GM23338 (cell line): ENCODE results near the gene TRMT61A. TPM values are rescaled to one million over a fixed set of nuclear protein-coding genes. Genes with fewer than 3 reads are reported as not detected.

Experiments used
- ATAC-seq: fragments of 200-7000 bp; cut with Tn5 transposase; 3 replicates; pipeline ENCODE4 v1.9.1; 2020
- DNase-seq: peaks from one replicate; pipeline ENCODE4 v3.0.0-alpha.2; 2015; ENCODE audit warnings: low spot score
- H2AFZ ChIP-seq: fragments of 200-600 bp; sonication (generic); 2 replicates; pipeline ENCODE4 v1.8.0; 2016; ENCODE audit warnings: antibody characterized with exemption, mild to moderate bottlenecking, moderate library complexity
- H3F3A ChIP-seq: fragments of 200-600 bp; sonication (generic); replicated peaks from 2 replicates; pipeline ENCODE4 v1.8.0; 2017; ENCODE audit warnings: antibody characterized with exemption, mixed run types, low read depth
- H3K27ac ChIP-seq: fragments of 200-600 bp; sonication (generic); 2 replicates; pipeline ENCODE4 v1.6.1; 2016; ENCODE audit warnings: low read depth
- H3K27me3 ChIP-seq: fragments of 200-600 bp; sonication (generic); 2 replicates; pipeline ENCODE4 v1.8.0; 2016; ENCODE audit warnings: mild to moderate bottlenecking, mixed run types, moderate library complexity; ENCODE audit not compliant: insufficient read depth
- H3K36me3 ChIP-seq: fragments of 200-600 bp; sonication (generic); 2 replicates; pipeline ENCODE4 v1.8.0; 2016; ENCODE audit warnings: mild to moderate bottlenecking; ENCODE audit not compliant: insufficient read depth
- H3K4me1 ChIP-seq: fragments of 200-600 bp; sonication (generic); 2 replicates; pipeline ENCODE4 v1.8.0; 2016; ENCODE audit warnings: mild to moderate bottlenecking, moderate library complexity; ENCODE audit not compliant: insufficient read depth
- H3K4me2 ChIP-seq: fragments of 200-600 bp; sonication (generic); 2 replicates; pipeline ENCODE4 v1.7.1; 2017; ENCODE audit warnings: mixed run types
- H3K4me3 ChIP-seq: fragments of 200-600 bp; sonication (generic); 2 replicates; pipeline ENCODE4 v1.6.1; 2016; ENCODE audit warnings: mixed run types
- H3K79me2 ChIP-seq: fragments of 200-600 bp; sonication (generic); replicated peaks from 2 replicates; pipeline ENCODE4 v1.8.0; 2017; ENCODE audit warnings: mild to moderate bottlenecking; ENCODE audit not compliant: insufficient read depth
- H3K9me2 ChIP-seq: fragments of 200-600 bp; sonication (generic); 2 replicates; pipeline ENCODE4 v1.8.0; 2017; ENCODE audit not compliant: insufficient read depth
- H4K20me1 ChIP-seq: fragments of 200-600 bp; sonication (generic); replicated peaks from 2 replicates; pipeline ENCODE4 v1.8.0; 2017; ENCODE audit warnings: mild to moderate bottlenecking; ENCODE audit not compliant: insufficient read depth
- H3K27ac Mint-ChIP-seq: 2 replicates; pipeline ENCODE4 v1.8.0; 2020; ENCODE audit warnings: inconsistent platforms, mild to moderate bottlenecking, moderate library complexity, mixed read lengths
- H3K27me3 Mint-ChIP-seq: 3 replicates; pipeline ENCODE4 v1.8.0; 2022; ENCODE audit warnings: low read depth, mild to moderate bottlenecking, moderate library complexity, mixed read lengths, inconsistent platforms; ENCODE audit not compliant: insufficient read depth, poor library complexity
- H3K36me3 Mint-ChIP-seq: 3 replicates; pipeline ENCODE4 v1.8.0; 2021; ENCODE audit warnings: low read depth, mild to moderate bottlenecking, inconsistent platforms, moderate library complexity, mixed read lengths
- H3K4me1 Mint-ChIP-seq: 3 replicates; pipeline ENCODE4 v1.8.0; 2020; ENCODE audit warnings: mild to moderate bottlenecking, inconsistent platforms, mixed read lengths
- H3K4me3 Mint-ChIP-seq: 3 replicates; pipeline ENCODE4 v1.8.0; 2021; ENCODE audit warnings: moderate library complexity, mild to moderate bottlenecking, inconsistent platforms, mixed read lengths
- H3K9me3 Mint-ChIP-seq: 3 replicates; pipeline ENCODE4 v1.8.0; 2020; ENCODE audit warnings: moderate library complexity, mild to moderate bottlenecking, inconsistent platforms, mixed read lengths
- CTCF ChIP-seq, 2 experiments: fragments of 200-600 bp in 1 of 2; sonication (generic) in 1 of 2; conservative IDR thresholded peaks; 2 replicates each; pipeline versions ENCODE4 v1.5.1 to v1.6.1; 2016 to 2017; ENCODE audit warnings: antibody characterized with exemption in 2 of 2, low read depth in 2 of 2, mild to moderate bottlenecking in 2 of 2, moderate library complexity in 1 of 2
- ETS1 ChIP-seq: IDR thresholded peaks from 2 replicates; pipeline ENCODE4 v1.6.1; 2016; ENCODE audit warnings: antibody characterized with exemption
- EZH2 ChIP-seq: fragments of 200-600 bp; sonication (generic); IDR thresholded peaks from one replicate; pipeline ENCODE4 v1.8.0; 2017; ENCODE audit warnings: antibody characterized with exemption, mild to moderate bottlenecking, low read depth; ENCODE audit not compliant: unreplicated experiment
- EZH2phosphoT487 ChIP-seq: fragments of 200-600 bp; sonication (generic); IDR thresholded peaks from one replicate; pipeline ENCODE4 v1.8.1; 2018; ENCODE audit warnings: antibody characterized with exemption; ENCODE audit not compliant: unreplicated experiment
- JUNB ChIP-seq: IDR thresholded peaks from one replicate; pipeline ENCODE4 v1.6.1; 2016; ENCODE audit warnings: antibody characterized with exemption; ENCODE audit not compliant: unreplicated experiment
- NANOG ChIP-seq: IDR thresholded peaks from 2 replicates; pipeline ENCODE4 v1.6.1; 2016; ENCODE audit warnings: antibody characterized with exemption, borderline replicate concordance
- POLR2AphosphoS5 ChIP-seq: IDR thresholded peaks from 2 replicates; pipeline ENCODE4 v1.6.1; 2016; ENCODE audit warnings: antibody characterized with exemption, low read depth
- STAT1 ChIP-seq: IDR thresholded peaks from one replicate; pipeline ENCODE4 v1.6.1; 2016; ENCODE audit warnings: antibody characterized with exemption; ENCODE audit not compliant: unreplicated experiment
- ZNF114 ChIP-seq: fragments of 250-450 bp; sonication (Bioruptor Pico); IDR thresholded peaks from 2 replicates; pipeline ENCODE4 v1.5.0; 2020; ENCODE audit warnings: mild to moderate bottlenecking, moderate library complexity
- ZNF331 ChIP-seq: fragments of 250-450 bp; sonication (Bioruptor Pico); IDR thresholded peaks from 2 replicates; pipeline ENCODE4 v1.5.0; 2020; ENCODE audit warnings: low read depth, mild to moderate bottlenecking, moderate library complexity
- polyA plus RNA-seq: library from polyadenylated mRNA; unstranded; fragments of >200 nt; fragmentation: Nextera tagmentation; extraction: Ambion mirVana; gene quantifications from 2 replicates; pipeline ENCODE4 v1.2.1, GENCODE V29; 2016
- total RNA-seq: library from RNA; depleted of rRNA; stranded (reverse); fragments of >200 nt; shearing (Covaris generic); gene quantifications from 2 replicates; pipeline ENCODE4 v1.2.3, GENCODE V29; 2014
- TF ChIP-seq, protein P1 (sequence below): fragments of 250-450 bp; sonication (Bioruptor Pico); IDR thresholded peaks from 2 replicates; pipeline ENCODE4 v1.5.0; 2020; ENCODE audit warnings: mild to moderate bottlenecking, moderate library complexity

TRMT61A gene
- total and polyA plus RNA-seq, 2 experiments from 2014 or later, result 13.4 to 28.2 TPM

GRCh38 chr14:103514596-103515421, 14.2 kb upstream of the TRMT61A start (continued):
- TF ChIP-seq POLR2AphosphoS5 (no peak), ZNF114 (no peak), ZNF331 (CRISPR knock-in tag) (no peak), CTCF (conservative IDR thresholded peaks at IDR 0.05; ENCODE audit: low read depth in 2 of 2) (no peak)

DNA sequence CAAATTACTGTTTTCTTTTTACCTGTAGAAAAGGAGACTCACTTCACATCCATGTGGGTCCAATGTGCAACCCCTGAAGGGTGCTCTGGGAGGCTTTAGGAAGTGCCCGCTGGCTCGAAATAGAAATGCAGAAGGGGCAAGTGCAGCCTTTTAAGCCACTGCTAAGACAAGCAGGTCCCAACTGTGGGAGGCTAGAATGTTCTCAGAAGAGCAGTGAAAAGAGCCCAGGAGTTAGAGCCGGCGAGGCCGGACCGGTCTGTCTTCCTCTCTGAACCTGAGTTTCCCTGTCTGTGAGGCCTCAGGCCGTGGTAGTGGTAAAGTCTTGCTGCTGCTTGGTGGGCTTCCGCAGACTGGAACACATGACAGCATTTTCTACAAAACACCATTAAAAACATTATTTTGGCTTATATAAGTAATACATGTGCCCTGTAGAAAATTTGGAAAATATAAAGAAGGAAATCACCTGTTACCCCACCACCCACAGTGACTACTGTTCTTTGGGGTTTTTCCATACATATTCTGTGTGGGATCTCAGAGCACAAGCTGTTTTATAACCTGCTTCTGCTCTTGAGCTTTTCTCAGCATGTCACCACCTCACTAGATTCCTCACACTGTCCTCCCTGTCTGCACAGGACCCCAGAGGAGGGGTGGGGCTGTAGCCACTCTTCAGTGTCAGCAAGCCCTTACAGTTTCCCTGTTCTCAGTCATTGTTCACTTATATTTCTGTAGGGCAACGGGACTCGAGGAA, 12.4 kb upstream of the TRMT61A start:
- Mint-ChIP-seq H3K27me3 (peaks cover 37% of the 10 kb centered on the region), H3K9me3 (no peaks in the 10 kb centered on the region; the same call in 2 of the 3 replicates), H3K4me1 (peaks cover 23% of the 10 kb centered on the region), H3K27ac (no peak overlapping the region; the same call in 1 of the 2 replicates), H3K36me3 (peaks cover 18% of the 10 kb centered on the region), H3K4me3 (no peak overlapping the region)
- peaks cover 14% of the 10 kb centered on the region for H3K4me1 ChIP-seq
- H3K9me2 ChIP-seq, result no peaks in the 10 kb centered on the region
- TF ChIP-seq ETS1 (no peak), ZNF331 (CRISPR knock-in tag) (no peak), EZH2 (no peak), JUNB (no peak), NANOG (no peak), EZH2phosphoT487 (no peak), ZNF114 (no peak), POLR2AphosphoS5 (no peak), STAT1 (no peak)
- TF ChIP-seq, protein P1, sequence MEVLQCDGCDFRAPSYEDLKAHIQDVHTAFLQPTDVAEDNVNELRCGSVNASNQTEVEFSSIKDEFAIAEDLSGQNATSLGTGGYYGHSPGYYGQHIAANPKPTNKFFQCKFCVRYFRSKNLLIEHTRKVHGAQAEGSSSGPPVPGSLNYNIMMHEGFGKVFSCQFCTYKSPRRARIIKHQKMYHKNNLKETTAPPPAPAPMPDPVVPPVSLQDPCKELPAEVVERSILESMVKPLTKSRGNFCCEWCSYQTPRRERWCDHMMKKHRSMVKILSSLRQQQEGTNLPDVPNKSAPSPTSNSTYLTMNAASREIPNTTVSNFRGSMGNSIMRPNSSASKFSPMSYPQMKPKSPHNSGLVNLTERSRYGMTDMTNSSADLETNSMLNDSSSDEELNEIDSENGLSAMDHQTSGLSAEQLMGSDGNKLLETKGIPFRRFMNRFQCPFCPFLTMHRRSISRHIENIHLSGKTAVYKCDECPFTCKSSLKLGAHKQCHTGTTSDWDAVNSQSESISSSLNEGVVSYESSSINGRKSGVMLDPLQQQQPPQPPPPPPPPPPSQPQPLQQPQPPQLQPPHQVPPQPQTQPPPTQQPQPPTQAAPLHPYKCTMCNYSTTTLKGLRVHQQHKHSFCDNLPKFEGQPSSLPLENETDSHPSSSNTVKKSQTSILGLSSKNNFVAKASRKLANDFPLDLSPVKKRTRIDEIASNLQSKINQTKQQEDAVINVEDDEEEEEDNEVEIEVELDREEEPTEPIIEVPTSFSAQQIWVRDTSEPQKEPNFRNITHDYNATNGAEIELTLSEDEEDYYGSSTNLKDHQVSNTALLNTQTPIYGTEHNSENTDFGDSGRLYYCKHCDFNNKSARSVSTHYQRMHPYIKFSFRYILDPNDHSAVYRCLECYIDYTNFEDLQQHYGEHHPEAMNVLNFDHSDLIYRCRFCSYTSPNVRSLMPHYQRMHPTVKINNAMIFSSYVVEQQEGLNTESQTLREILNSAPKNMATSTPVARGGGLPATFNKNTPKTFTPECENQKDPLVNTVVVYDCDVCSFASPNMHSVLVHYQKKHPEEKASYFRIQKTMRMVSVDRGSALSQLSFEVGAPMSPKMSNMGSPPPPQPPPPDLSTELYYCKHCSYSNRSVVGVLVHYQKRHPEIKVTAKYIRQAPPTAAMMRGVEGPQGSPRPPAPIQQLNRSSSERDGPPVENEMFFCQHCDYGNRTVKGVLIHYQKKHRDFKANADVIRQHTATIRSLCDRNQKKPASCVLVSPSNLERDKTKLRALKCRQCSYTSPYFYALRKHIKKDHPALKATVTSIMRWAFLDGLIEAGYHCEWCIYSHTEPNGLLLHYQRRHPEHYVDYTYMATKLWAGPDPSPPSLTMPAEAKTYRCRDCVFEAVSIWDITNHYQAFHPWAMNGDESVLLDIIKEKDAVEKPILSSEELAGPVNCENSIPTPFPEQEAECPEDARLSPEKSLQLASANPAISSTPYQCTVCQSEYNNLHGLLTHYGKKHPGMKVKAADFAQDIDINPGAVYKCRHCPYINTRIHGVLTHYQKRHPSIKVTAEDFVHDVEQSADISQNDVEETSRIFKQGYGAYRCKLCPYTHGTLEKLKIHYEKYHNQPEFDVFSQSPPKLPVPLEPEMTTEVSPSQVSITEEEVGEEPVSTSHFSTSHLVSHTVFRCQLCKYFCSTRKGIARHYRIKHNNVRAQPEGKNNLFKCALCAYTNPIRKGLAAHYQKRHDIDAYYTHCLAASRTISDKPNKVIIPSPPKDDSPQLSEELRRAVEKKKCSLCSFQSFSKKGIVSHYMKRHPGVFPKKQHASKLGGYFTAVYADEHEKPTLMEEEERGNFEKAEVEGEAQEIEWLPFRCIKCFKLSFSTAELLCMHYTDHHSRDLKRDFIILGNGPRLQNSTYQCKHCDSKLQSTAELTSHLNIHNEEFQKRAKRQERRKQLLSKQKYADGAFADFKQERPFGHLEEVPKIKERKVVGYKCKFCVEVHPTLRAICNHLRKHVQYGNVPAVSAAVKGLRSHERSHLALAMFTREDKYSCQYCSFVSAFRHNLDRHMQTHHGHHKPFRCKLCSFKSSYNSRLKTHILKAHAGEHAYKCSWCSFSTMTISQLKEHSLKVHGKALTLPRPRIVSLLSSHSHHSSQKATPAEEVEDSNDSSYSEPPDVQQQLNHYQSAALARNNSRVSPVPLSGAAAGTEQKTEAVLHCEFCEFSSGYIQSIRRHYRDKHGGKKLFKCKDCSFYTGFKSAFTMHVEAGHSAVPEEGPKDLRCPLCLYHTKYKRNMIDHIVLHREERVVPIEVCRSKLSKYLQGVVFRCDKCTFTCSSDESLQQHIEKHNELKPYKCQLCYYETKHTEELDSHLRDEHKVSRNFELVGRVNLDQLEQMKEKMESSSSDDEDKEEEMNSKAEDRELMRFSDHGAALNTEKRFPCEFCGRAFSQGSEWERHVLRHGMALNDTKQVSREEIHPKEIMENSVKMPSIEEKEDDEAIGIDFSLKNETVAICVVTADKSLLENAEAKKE (CRISPR knock-in tag), result no peak
- H3K27ac ChIP-seq, result no peak overlapping the region
- H4K20me1 ChIP-seq, result peaks cover 11% of the 10 kb centered on the region
- H3K4me3 ChIP-seq, result no peak overlapping the region
- H3K36me3 ChIP-seq, result no peaks in the 10 kb centered on the region; the same call in 1 of the 2 replicates
- H3K4me2 ChIP-seq, result no peak overlapping the region
- H3K79me2 ChIP-seq, result no peaks in the 10 kb centered on the region
- DNase-seq (no peak), ATAC-seq (no peak)
- peaks cover 32% of the 10 kb centered on the region for H3F3A ChIP-seq
- H2AFZ ChIP-seq, result no peak overlapping the region
- no peaks in the 10 kb centered on the region for H3K27me3 ChIP-seq
